Activated T-cell treated with anti-CD3 and anti-CD28 coated beads, Interleukin-2, amount 50 U/mL, for 4 hours (primary cell): ENCODE data around the gene GPD1. TPM values are rescaled to one million over a fixed set of nuclear protein-coding genes. Genes with fewer than 3 reads are reported as not detected.
"Not testable (repeated sequence)": the region's sequence is repeated elsewhere in the genome, so short reads cannot be mapped to it uniquely, and the experiment has no call there.

ENCODE experiments used
- ATAC-seq, 2 donors: fragments of 200-7000 bp; cut with Tn5 transposase; one replicate each; pipeline ENCODE4 v1.10.0; 2021
- DNase-seq: peaks from one replicate; pipeline ENCODE4 v3.0.0-alpha.2; 2020
- H3K27me3 Mint-ChIP-seq: one replicate; pipeline ENCODE4 v1.8.0; 2021; ENCODE audit warnings: low read depth, mixed read lengths
- H3K36me3 Mint-ChIP-seq: one replicate; pipeline ENCODE4 v1.8.0; 2022; ENCODE audit warnings: mixed read lengths; ENCODE audit not compliant: insufficient read depth
- H3K4me1 Mint-ChIP-seq: one replicate; pipeline ENCODE4 v1.8.0; 2021; ENCODE audit warnings: low read depth, mixed read lengths
- H3K4me3 Mint-ChIP-seq: one replicate; pipeline ENCODE4 v1.8.0; 2021; ENCODE audit warnings: mild to moderate bottlenecking, moderate library complexity, mixed read lengths
- H3K9me3 Mint-ChIP-seq: one replicate; pipeline ENCODE4 v1.8.0; 2021; ENCODE audit warnings: mixed read lengths
- total RNA-seq, 3 donors: library from RNA; stranded (reverse); gene quantifications; one replicate each; pipeline ENCODE4 v1.2.1, GENCODE V29; 2021

Gene GPD1
- total RNA-seq, 3 donors from 2014 or later, result 0.60 to 1.2 (median 0.87) TPM

DNA sequence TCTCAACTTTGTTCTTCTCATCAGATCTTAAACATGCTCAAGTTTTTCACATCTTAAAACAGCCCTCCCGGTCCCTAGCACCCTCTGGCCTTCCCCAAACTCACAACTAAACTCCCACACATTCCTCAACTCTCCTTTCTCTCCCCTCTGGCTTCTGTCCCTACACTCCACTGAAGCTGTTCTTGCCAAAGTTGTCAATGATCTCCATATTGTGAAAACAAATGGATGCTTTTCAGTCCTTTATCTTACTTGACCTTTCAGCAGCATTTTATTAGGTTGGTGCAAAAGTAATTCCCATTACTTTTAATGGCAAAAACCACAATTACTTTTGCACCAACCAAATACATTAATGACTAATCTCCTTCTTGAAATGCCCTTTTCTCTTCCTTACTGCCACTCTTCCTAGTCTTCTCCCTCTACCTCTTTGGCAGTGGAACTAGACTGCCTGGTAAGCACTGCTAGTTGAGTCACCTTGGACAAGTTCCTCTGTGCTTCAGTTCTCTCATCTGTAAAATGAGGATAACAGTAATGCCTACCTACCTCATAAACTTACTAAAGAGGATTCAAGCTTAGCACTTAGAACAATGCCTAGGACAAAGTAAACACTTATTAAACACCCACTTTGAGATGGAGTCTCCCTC is 47.4 kb downstream of the GPD1 start:
- ATAC-seq, result no peak

GRCh38 chr12:50154947-50155346 is 51.1 kb downstream of the GPD1 start:
- DNase-seq, H3K9me3 Mint-ChIP-seq, H3K4me3 Mint-ChIP-seq, H3K36me3 Mint-ChIP-seq, ATAC-seq, H3K27me3 Mint-ChIP-seq: not testable (repeated sequence)
- H3K4me1 Mint-ChIP-seq, result peaks cover 26% of the 10 kb centered on the region

More for the DNA sequence above, 47.4 kb downstream of the GPD1 start:
- peaks cover 16% of the 10 kb centered on the region for H3K4me1 Mint-ChIP-seq
- no peak overlapping the region for H3K4me3 Mint-ChIP-seq
- no peaks in the 10 kb centered on the region for H3K36me3 Mint-ChIP-seq
- no peaks in the 10 kb centered on the region for H3K9me3 Mint-ChIP-seq
- no peak for DNase-seq
- H3K27me3 Mint-ChIP-seq, result no peaks in the 10 kb centered on the region

DNA sequence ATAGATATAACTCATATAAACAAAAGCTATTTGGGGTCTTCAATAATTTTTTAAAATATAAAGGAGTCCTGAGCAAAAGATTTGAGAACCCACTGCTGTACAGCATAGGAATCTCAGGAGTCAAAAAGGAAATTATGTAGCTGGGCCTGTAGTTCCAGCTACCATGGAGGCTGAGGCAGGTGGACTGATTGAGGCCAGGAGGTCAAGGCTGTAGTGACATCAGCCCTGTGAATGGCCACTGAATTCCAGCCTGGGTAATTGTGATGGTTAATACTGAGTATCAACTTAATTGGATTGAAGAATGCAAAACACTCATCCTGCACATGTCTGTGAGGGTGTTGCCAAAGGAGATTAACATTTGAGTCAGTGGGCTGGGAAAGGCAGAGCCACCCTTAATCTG is 52.8 kb downstream of the GPD1 start:
- peaks cover 4% of the 10 kb centered on the region for H3K36me3 Mint-ChIP-seq
- no peak for DNase-seq

GRCh38 chr12:50157259-50157658 is 53.5 kb downstream of the GPD1 start:
- Mint-ChIP-seq H3K9me3 (no peaks in the 10 kb centered on the region), H3K36me3 (peaks cover 4% of the 10 kb centered on the region), H3K4me1 (peaks cover 24% of the 10 kb centered on the region), H3K4me3 (no peak overlapping the region), H3K27me3 (no peaks in the 10 kb centered on the region)
- ATAC-seq, result peak; percentile 30 to 48
- no peak for DNase-seq

More for the DNA sequence above, 52.8 kb downstream of the GPD1 start:
- no peak for ATAC-seq
- Mint-ChIP-seq H3K9me3 (no peaks in the 10 kb centered on the region), H3K4me3 (no peak overlapping the region), H3K4me1 (peaks cover 25% of the 10 kb centered on the region), H3K27me3 (no peaks in the 10 kb centered on the region)

DNA sequence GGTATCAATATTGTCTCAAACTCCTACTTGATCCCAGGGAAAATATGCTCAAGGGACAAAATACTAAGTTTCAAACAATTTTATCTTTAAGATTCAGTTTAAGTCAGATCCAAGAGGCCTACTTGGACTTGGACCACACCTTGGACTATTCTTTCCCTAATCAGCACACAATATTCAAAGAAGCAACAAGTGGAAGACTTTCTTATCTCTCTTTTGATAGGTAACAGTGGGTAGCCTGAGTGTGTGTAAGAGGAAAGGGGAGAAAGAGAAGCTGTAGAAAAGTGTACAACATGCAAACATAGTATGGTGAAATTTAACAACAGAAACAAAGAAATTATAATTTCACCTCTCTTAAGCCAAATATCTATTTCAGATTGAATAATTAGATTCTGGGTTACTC is 56.8 kb downstream of the GPD1 start:
- no peaks in the 10 kb centered on the region for H3K9me3 Mint-ChIP-seq
- DNase-seq (no peak), ATAC-seq (no peak)
- peaks cover 9% of the 10 kb centered on the region for H3K36me3 Mint-ChIP-seq
- H3K4me3 Mint-ChIP-seq, result no peak overlapping the region
- peaks cover 42% of the 10 kb centered on the region for H3K4me1 Mint-ChIP-seq
- H3K27me3 Mint-ChIP-seq, result no peaks in the 10 kb centered on the region

Other genes starting within 250 kb of the GPD1 start
- under 1 TPM in 2 of 3 donors, not detected in 1; 0.16 to 0.54 TPM for gene FAIM2, start 200.1 kb upstream of the GPD1 start, total RNA-seq
- not detected for gene AQP2, start 153.3 kb upstream of the GPD1 start, total RNA-seq
- not detected for gene AQP5, start 142.1 kb upstream of the GPD1 start, total RNA-seq
- not detected for gene AQP6, start 131.1 kb upstream of the GPD1 start, total RNA-seq
- gene RACGAP1, start 78.5 kb upstream of the GPD1 start, total RNA-seq, result 10 to 100 TPM; 22.6 to 26.0 (median 25.6) TPM
- gene ASIC1, start 46.4 kb upstream of the GPD1 start, total RNA-seq, result 1 to 10 TPM; 2.8 to 8.4 (median 7.7) TPM
- 10 to 100 TPM; 85.8 to 99.4 (median 97.6) TPM for gene SMARCD1, start 18.7 kb upstream of the GPD1 start, total RNA-seq
- 10 to 100 TPM; 45.9 to 50.1 (median 46.5) TPM for gene COX14, start 8.2 kb downstream of the GPD1 start, total RNA-seq
- gene CERS5, start 63.4 kb downstream of the GPD1 start, total RNA-seq, result 10 to 100 TPM; 39.0 to 48.0 (median 39.0) TPM
- 10 to 100 TPM; 31.6 to 56.4 (median 48.9) TPM for gene LIMA1, start 179.5 kb downstream of the GPD1 start, total RNA-seq